ES-I3 (cell line): ENCODE data around the gene CHRNA4.

Experiments
- H3K36me3 ChIP-seq: 2 replicates; pipeline ENCODE4 v1.6.1; 2013; ENCODE audit warnings: mild to moderate bottlenecking, low read length, control low read depth, moderate library complexity; ENCODE audit not compliant: insufficient read depth
- H3K4me1 ChIP-seq: 2 replicates; pipeline ENCODE4 v1.6.1; 2013; ENCODE audit warnings: mild to moderate bottlenecking, control low read depth, low read length; ENCODE audit not compliant: insufficient read depth
- H3K9ac ChIP-seq: 2 replicates; pipeline ENCODE4 v1.6.1; 2013; ENCODE audit warnings: low read depth, mild to moderate bottlenecking, low read length, moderate library complexity
- H3K9me3 ChIP-seq: 2 replicates; pipeline ENCODE4 v1.6.1; 2013; ENCODE audit warnings: mild to moderate bottlenecking, low read length, moderate library complexity; ENCODE audit not compliant: control insufficient read depth, insufficient read depth

The CHRNA4 gene

GRCh38 chr20:63334356-63334755 is 26.8 kb downstream of the CHRNA4 start:
- Histone ChIP-seq H3K4me1 (no peaks in the 10 kb centered on the region), H3K9me3 (0 out of 2 replicates have a peak, but pooled peaks cover 6% of the 10 kb centered on the region), H3K36me3 (no peaks in the 10 kb centered on the region), H3K9ac (no peak overlapping the region)

- H3K9ac ChIP-seq: no peak overlapping the region
- H3K4me1 ChIP-seq: no peaks in the 10 kb centered on the region
- H3K36me3 ChIP-seq: no peaks in the 10 kb centered on the region
- H3K9me3 ChIP-seq: 0 out of 2 replicates have a peak, but pooled peaks cover 6% of the 10 kb centered on the region
Measured at GRCh38 chr20:63333241-63333836, 27.8 kb downstream of the CHRNA4 start.

GRCh38 chr20:63332488-63333240 is 28.5 kb downstream of the CHRNA4 start:
- Histone ChIP-seq H3K9me3 (0 out of 2 replicates have a peak, but pooled peaks cover 6% of the 10 kb centered on the region), H3K9ac (no peak overlapping the region), H3K4me1 (no peaks in the 10 kb centered on the region), H3K36me3 (no peaks in the 10 kb centered on the region)

- H3K9ac ChIP-seq: no peak overlapping the region
- H3K36me3 ChIP-seq: no peaks in the 10 kb centered on the region
- 0 out of 2 replicates have a peak, but pooled peaks cover 6% of the 10 kb centered on the region for H3K9me3 ChIP-seq
- H3K4me1 ChIP-seq: no peaks in the 10 kb centered on the region
Measured at GRCh38 chr20:63331741-63332400, 29.3 kb downstream of the CHRNA4 start.

- Histone ChIP-seq H3K9ac (no peak overlapping the region), H3K4me1 (no peaks in the 10 kb centered on the region), H3K36me3 (no peaks in the 10 kb centered on the region), H3K9me3 (0 out of 2 replicates have a peak, but pooled peaks cover 6% of the 10 kb centered on the region)
Measured at GRCh38 chr20:63330940-63331339, 30.2 kb downstream of the CHRNA4 start.

- 0 out of 2 replicates have a peak, but pooled peaks cover 6% of the 10 kb centered on the region for H3K9me3 ChIP-seq
- H3K9ac ChIP-seq: no peak overlapping the region
- H3K4me1 ChIP-seq: no peaks in the 10 kb centered on the region
- no peaks in the 10 kb centered on the region for H3K36me3 ChIP-seq
Measured at GRCh38 chr20:63330084-63330760, 30.9 kb downstream of the CHRNA4 start.

GRCh38 chr20:63329331-63330083 is 31.6 kb downstream of the CHRNA4 start:
- Histone ChIP-seq H3K9ac (no peak overlapping the region), H3K4me1 (no peaks in the 10 kb centered on the region), H3K36me3 (no peaks in the 10 kb centered on the region), H3K9me3 (0 out of 2 replicates have a peak, but pooled peaks cover 6% of the 10 kb centered on the region)

- Histone ChIP-seq H3K9ac (no peak overlapping the region), H3K9me3 (0 out of 2 replicates have a peak, but pooled peaks cover 6% of the 10 kb centered on the region), H3K36me3 (no peaks in the 10 kb centered on the region), H3K4me1 (no peaks in the 10 kb centered on the region)
Measured at GRCh38 chr20:63328718-63329275, 32.4 kb downstream of the CHRNA4 start.

- H3K36me3 ChIP-seq: no peaks in the 10 kb centered on the region
- no peaks in the 10 kb centered on the region for H3K4me1 ChIP-seq
- no peak overlapping the region for H3K9ac ChIP-seq
- 0 out of 2 replicates have a peak, but pooled peaks cover 6% of the 10 kb centered on the region for H3K9me3 ChIP-seq
Measured at GRCh38 chr20:63328026-63328700, 33.0 kb downstream of the CHRNA4 start.

- H3K4me1 ChIP-seq: no peaks in the 10 kb centered on the region
- no peak overlapping the region for H3K9ac ChIP-seq
- H3K9me3 ChIP-seq: 0 out of 2 replicates have a peak, but pooled peaks cover 6% of the 10 kb centered on the region
- H3K36me3 ChIP-seq: no peaks in the 10 kb centered on the region
Measured at GRCh38 chr20:63327231-63327745, 33.9 kb downstream of the CHRNA4 start.

GRCh38 chr20:63326314-63327230 is 34.6 kb downstream of the CHRNA4 start:
- Histone ChIP-seq H3K9me3 (0 out of 2 replicates have a peak, but pooled peaks cover 1% of the 10 kb centered on the region), H3K36me3 (no peaks in the 10 kb centered on the region), H3K4me1 (no peaks in the 10 kb centered on the region), H3K9ac (no peak overlapping the region)
